GM12892 (cell line): ENCODE data around the gene EEF1G.
A peak's percentile ranks its signal among the peaks of the same experiment; 100 is the strongest.
"Not testable (repeated sequence)": the region's sequence is repeated elsewhere in the genome, so short reads cannot be mapped to it uniquely, and the experiment has no call there.

Experiments used
- DNase-seq: peaks from one replicate; pipeline ENCODE4 v3.0.0; 2011; ENCODE audit not compliant: insufficient read length
- FAIRE-seq: peaks from 2 replicates; lab custom pipeline; 2011; peaks lifted over from hg19 to GRCh38; lab: Jason Lieb, UNC
- POLR2A ChIP-seq: IDR thresholded peaks from 2 replicates; pipeline ENCODE4 v1.6.1; 2011; ENCODE audit warnings: low read depth, low read length, control low read depth
- POLR2AphosphoS5 ChIP-seq: IDR thresholded peaks from 2 replicates; pipeline ENCODE4 v1.6.1; 2011; ENCODE audit warnings: low read depth, low read length, control low read depth
- TAF1 ChIP-seq: IDR thresholded peaks from 2 replicates; pipeline ENCODE4 v1.6.1; 2011; ENCODE audit warnings: low read depth, mild to moderate bottlenecking, control low read depth, low read length, borderline replicate concordance

Gene EEF1G

DNA sequence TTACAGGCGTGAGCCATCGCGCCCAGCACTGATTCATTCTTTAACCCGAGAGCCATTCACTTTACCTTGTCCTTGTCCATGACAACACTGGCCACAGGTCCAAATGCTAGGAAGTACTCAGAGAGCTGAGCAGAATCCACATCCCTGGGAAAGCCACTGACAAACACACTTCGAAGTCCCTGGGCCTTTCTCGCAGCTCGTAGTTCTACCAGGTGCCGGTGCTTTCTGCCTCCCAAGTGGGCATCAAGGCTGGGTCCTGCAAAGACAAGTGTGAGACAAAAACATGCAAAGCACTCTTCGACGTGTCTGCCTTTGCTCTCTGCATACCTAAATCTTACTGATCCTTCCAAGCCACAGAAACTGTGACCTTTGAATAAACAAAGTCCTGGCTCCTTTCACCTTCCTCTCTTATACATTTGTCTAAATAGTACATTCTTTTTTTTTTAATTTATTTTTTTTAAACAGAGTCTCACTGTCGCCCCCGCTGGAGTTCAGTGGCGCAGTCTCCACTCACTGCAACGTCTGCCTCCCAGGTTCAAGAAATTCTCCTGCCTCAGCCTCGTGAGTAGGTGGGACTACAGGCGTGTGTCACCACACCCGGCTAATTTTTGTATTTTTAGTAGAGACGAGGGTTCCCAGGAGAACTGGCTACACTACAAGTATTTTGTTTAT is 15.4 kb upstream of the EEF1G start:
- TF ChIP-seq TAF1 (no peak), POLR2AphosphoS5 (no peak), POLR2A (no peak)
- DNase-seq, result no peak
- FAIRE-seq, result no peak

DNA sequence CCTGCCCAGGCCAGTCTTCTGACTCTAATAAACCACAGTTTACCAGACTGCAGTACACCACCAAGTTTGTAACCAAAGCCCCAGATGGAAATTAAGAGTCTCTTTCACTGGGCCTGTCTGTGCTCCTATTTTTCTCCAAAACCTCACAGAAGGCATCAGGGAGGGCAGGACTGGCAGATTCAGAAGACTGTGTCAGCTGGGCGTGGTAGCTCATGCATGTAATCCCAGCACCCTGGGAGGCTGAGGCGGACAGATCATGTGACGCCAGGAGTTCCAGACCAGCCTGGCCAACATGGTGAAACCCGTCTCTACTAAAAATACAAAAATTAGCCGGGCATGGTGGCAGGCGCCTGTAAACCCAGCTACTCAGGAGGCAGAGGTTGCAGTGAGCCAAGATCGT is 11.7 kb upstream of the EEF1G start:
- not testable (repeated sequence) for FAIRE-seq, DNase-seq

DNA sequence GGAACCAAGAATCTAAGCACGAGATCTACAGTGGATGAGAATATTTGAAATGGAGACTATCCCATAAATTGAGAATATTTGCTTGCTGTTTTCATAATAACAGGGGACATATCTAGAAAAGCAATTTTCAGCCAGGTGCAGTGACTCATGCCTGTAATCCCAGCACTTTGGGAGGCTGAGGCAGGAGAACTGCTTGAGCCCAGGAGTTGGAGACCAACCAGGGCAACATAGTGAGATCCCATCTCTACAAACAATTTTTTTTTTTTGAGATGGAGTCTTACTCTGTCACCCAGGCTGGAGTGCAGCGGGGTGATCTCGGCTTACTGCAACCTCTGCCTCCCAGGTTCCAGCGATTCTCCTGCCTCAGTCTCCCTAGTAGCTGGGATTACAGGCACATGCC is 8.0 kb upstream of the EEF1G start:
- FAIRE-seq, DNase-seq: not testable (repeated sequence)

DNA sequence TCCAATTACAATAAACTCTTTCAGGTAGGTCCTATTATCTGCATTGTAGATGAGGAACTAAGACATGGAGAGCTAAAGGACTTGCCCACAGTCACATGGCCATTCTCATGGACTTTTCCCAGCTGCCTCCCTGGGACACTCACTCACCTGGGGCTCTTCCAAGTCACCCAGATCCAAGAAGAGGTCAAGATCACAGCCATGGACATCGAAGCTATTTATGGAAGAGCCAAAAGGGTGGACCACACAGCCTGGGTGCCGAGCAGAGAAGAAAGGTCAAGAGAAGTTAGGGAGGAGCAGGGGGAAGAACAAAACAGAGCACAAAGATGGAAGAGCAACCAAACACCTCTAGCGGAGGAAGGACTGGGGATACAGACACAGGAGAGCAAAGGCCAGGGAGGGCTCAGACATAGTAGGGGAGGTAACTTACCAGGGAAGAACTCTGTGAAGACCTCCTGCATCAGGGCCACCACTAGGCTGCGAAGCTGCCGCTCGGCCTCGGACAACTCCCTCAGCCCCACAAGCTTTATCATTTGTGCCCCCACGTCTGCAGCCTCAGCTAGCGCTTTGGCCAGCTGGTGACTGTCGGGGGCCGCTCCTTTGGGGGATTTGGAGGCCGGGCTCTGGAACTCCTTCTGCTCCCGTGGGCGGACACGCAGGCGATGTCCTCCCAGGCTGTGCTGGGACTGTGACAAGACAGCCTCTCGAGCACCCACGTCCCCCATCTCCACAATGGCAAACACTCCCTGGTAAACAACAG is 7.4 kb upstream of the EEF1G start:
- FAIRE-seq (no peak), DNase-seq (no peak)
- TF ChIP-seq POLR2AphosphoS5, result no peak
- no peak for TF ChIP-seq POLR2A
- TF ChIP-seq TAF1, result no peak

DNA sequence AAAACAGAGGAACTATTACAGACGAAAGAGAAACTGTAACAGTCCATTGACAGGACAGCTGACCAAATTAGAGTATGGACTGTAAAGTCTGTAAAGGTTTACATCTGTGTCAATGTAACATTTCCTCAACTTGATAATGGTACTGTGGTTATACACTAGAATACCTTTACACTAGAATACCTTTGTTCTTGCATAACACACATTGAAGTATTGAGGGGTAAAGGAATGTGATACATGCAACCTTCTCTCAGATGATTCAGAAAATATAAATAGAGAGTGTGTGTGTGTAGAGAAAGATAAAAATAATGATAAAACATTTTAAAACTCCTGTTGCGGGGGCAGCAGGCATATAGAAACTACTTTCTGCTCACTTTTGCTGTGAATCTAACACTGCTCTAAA is 5.6 kb upstream of the EEF1G start:
- no peak for TF ChIP-seq POLR2AphosphoS5
- TF ChIP-seq POLR2A, result no peak
- TF ChIP-seq TAF1, result no peak
- FAIRE-seq (no peak), DNase-seq (no peak)

DNA sequence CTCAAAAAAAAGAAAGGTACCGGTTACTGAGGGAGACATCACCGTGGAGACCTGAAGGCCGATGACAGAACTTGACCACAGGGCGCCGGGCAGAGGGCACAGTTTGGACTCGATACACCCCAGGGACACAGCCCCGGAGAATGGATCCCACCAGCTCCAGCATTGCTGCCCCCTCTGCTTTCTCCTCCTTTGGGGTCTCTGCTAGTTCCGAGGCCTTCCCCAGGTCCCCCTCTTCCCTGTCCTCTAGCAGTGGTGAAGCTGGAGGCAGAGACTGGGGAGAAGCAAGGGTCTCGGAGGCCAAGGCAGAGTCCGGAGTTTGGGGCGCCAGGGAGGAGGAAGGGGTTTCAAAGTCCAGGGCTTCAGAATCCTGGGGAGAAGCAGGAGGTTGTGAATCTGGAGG is 4.8 kb upstream of the EEF1G start:
- TF ChIP-seq TAF1, result no peak
- no peak for TF ChIP-seq POLR2AphosphoS5
- TF ChIP-seq POLR2A, result no peak
- no peak for DNase-seq
- FAIRE-seq, result no peak

DNA sequence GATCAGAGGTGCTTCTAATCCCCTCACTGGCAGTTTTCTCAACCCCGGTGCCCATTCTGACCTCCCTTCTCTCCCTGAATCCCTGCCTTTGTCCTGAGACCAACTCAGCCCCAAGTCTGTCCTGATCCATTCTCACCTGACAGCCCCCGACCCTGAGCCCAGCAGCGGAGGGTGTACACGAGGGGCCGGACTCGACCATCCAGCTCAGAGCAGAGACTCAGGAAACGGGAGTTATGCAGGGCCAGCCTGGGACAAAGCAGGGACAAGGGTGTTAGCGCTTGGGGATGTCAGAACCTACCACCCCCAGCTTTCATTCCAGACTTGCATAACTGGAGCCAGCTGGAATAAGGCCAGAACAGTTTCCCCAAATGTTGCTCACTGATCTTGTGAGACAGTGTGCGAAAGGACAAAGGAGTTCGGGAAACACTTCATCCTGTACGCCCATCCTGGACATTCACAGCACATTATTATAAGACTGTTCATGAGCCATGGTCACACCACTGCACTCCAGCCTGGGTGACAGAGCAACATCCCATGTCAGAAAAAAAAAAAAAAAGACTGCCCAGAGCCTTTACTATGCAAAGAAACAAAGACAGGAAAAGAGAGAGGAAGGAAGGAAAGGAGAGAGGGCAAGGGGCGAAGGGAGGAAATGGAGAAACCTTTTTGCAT is 3.5 kb upstream of the EEF1G start:
- no peak for DNase-seq
- no peak for FAIRE-seq

DNA sequence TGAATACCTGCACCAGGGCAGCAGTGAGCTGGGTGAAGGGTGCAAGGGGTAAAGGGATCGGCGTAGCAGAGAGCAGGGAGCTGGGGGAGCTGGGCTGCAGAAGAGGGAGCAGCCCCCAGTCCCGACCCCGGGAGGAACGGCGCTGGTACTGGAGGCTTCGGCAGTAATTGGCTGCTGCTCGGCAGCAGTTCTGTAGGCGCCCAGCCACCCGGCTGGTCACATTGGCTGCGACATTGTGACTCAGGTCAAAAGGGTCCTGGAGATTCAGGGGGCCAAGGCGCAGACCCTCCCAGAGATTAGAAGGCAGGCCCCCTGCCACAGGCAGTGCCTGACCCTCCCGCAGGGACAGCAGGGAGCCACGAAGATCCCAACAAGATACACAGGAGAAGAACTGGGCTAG is 2.1 kb upstream of the EEF1G start:
- TF ChIP-seq TAF1, result no peak
- no peak for TF ChIP-seq POLR2AphosphoS5
- TF ChIP-seq POLR2A, result no peak
- FAIRE-seq, result no peak

More for the DNA sequence above, 3.5 kb upstream of the EEF1G start:
- TF ChIP-seq POLR2A, result no peak
- no peak for TF ChIP-seq TAF1
- no peak for TF ChIP-seq POLR2AphosphoS5

DNA sequence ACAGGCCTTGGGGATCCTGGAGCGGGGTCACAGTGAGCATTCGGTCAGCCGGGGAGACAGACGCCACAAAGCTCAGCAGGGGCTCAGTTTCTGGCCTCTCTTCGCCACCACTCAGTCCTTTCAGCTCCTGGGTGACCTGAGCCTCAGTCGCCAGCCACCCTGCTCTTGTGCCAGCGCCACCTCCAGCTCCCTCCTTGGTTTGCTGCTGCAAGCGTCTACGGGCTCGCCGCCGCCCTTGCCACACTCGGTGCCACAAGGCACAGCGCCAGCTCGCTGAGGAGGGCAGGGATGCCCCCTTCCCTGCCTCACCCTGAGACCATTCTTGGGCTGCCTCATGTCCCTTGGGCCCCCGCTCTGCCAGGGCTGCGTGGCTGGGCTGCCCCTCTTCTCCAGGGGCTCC is 1.5 kb upstream of the EEF1G start:
- no peak for DNase-seq
- FAIRE-seq, result no peak
- no peak for TF ChIP-seq TAF1
- TF ChIP-seq POLR2AphosphoS5, result no peak
- no peak for TF ChIP-seq POLR2A

More for the DNA sequence above, 2.1 kb upstream of the EEF1G start:
- no peak for DNase-seq

DNA sequence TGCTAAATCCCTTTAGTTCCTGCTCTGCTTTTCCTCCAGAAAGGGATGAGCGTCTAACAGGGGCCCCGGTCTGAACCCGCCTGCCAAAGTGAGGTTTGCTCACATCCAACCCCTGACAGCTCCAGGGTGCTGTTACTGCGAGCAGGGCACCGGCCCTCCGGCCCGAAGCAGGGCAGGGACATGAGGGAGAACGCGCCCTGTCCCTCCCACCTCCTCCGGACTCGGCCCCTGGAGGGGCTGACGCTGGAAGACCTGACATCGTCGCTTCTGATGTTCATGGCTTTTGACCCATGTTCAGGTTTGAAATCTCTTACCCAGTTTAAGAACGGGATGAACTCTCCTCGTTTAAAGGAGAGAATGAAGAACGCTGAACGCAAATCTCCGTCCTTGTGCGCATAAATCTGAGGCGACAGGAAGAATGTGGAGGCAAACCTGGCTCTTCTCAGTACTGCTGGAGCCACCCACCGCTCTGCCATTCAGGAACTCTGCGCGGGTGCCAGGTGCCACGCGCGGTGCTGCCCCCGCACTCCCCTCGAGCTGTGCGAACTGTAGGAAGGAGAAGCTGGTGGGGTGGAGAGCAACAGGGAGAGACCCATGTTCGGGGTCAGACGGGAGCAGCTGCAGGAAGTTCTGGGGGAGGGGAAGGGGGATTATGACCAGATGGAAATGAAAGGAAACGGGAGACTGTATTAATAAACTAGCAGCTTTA is 826 bp upstream of the EEF1G start:
- FAIRE-seq (peak; percentile 65), DNase-seq (no peak)
- 0 out of 2 replicates have a peak, but pooled peaks have one; percentile 37 for TF ChIP-seq POLR2AphosphoS5
- peak; percentile 37; the same call in 1 of the 2 replicates for TF ChIP-seq POLR2A
- no peak for TF ChIP-seq TAF1

DNA sequence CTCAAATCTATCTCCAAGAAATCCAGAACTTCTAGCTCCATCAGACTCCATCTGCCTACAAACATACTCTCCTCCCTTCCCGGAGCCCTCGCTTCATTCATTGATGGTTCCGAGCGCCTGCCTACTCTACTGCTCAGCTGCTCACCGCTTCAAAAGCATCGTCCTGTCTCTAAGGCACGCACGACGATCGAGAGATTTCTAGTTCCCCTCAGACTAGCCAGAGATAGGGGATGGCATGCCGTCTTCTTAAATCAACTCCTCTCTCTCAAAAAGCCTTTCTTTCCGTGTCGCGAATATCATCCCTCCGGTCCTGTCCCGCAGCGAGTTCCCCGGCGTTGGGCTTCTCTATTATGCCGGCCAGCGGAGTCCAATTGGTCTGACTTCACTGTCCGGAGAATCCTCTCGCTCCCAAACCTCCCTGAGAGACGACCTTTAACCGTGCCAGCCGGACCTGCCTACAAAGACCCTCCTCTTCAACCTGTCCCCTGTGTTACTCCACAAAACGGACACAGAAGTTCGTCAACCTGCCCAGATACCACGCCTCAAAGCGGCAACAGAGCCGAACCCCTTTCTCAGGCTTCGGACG is 592 bp downstream of the EEF1G start:
- TF ChIP-seq TAF1, result no peak
- no peak; the same call in 1 of the 2 replicates for TF ChIP-seq POLR2AphosphoS5
- no peak for TF ChIP-seq POLR2A
- no peak for DNase-seq

More for the DNA sequence above, 592 bp downstream of the EEF1G start:
- FAIRE-seq, result peak; percentile 36
